DOHH2 (cell line): ENCODE data around the gene SULF2.

Experiments
- EZH2phosphoT487 ChIP-seq: fragments of 200-600 bp; sonication (generic); IDR thresholded peaks from 2 replicates; pipeline ENCODE4 v1.6.1; 2017; ENCODE audit warnings: borderline replicate concordance, mild to moderate bottlenecking, antibody characterized with exemption, low read length, moderate library complexity, mixed read lengths
- TF ChIP-seq, protein P1 (sequence below): fragments of 200-600 bp; sonication (generic); IDR thresholded peaks from one replicate; pipeline ENCODE4 v1.5.1; 2014; ENCODE audit warnings: antibody characterized with exemption, mild to moderate bottlenecking, low read depth, low read length; ENCODE audit not compliant: poor library complexity, severe bottlenecking

GRCh38 chr20:47760686-47761481, 24.4 kb downstream of the SULF2 start:
- TF ChIP-seq, protein P1, sequence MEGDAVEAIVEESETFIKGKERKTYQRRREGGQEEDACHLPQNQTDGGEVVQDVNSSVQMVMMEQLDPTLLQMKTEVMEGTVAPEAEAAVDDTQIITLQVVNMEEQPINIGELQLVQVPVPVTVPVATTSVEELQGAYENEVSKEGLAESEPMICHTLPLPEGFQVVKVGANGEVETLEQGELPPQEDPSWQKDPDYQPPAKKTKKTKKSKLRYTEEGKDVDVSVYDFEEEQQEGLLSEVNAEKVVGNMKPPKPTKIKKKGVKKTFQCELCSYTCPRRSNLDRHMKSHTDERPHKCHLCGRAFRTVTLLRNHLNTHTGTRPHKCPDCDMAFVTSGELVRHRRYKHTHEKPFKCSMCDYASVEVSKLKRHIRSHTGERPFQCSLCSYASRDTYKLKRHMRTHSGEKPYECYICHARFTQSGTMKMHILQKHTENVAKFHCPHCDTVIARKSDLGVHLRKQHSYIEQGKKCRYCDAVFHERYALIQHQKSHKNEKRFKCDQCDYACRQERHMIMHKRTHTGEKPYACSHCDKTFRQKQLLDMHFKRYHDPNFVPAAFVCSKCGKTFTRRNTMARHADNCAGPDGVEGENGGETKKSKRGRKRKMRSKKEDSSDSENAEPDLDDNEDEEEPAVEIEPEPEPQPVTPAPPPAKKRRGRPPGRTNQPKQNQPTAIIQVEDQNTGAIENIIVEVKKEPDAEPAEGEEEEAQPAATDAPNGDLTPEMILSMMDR = no peak
- no peak for TF ChIP-seq EZH2phosphoT487
